ENCODE measurements around the gene NBAS.

GRCh38 chr2:15605721-15606120 lies 44.6 kb upstream of the NBAS start:
- TF ChIP-seq CTCF (IDR thresholded peaks at IDR 0.05) = no peak
- no peak for TF ChIP-seq POLR2A (IDR thresholded peaks at IDR 0.05)

Data from esophagus squamous epithelium (tissue), 4 donors.